GM10266 (cell line): Measurements from ENCODE around the gene ZNF92.

Experiments
- DNase-seq: peaks from one replicate; pipeline ENCODE4 v3.0.0; 2012; ENCODE audit errors: extremely low spot score
- TF ChIP-seq, protein P1 (sequence below): IDR thresholded peaks from 2 replicates; pipeline ENCODE4 v1.5.1; 2012; ENCODE audit warnings: mild to moderate bottlenecking, low read depth; ENCODE audit not compliant: control insufficient read depth, insufficient read depth; ENCODE audit errors: missing control alignments

Gene ZNF92

DNA sequence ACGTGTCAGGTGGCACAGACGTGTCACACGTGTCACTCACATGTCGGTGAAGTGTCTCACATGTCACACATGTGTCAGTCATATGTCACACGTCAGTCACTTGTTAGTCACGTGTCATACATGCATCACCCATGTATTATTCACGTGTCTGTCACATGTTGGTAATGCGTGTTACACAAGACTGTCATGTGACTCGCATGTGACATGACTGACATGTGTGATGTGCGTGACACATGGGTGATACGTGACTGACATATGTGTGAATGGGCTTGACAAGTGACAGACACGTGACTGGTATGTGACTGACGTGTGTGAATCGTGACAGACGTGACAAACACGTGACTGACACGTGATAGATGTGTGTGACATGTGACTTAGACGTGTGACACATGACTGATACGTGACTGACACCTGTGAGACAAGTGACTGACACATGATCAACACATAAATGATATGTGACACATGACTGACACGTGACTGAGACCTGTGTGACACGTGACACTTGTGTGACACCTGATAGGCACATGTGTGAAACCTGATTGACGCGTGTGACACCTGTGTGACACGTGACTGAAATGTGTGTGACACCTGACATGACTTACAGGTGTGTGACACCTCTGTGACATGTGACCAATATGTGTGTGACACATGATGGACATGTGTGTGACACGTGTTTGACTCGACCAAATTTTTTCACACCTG, 56.1 kb downstream of the ZNF92 start:
- no peak for DNase-seq
- TF ChIP-seq, protein P1, sequence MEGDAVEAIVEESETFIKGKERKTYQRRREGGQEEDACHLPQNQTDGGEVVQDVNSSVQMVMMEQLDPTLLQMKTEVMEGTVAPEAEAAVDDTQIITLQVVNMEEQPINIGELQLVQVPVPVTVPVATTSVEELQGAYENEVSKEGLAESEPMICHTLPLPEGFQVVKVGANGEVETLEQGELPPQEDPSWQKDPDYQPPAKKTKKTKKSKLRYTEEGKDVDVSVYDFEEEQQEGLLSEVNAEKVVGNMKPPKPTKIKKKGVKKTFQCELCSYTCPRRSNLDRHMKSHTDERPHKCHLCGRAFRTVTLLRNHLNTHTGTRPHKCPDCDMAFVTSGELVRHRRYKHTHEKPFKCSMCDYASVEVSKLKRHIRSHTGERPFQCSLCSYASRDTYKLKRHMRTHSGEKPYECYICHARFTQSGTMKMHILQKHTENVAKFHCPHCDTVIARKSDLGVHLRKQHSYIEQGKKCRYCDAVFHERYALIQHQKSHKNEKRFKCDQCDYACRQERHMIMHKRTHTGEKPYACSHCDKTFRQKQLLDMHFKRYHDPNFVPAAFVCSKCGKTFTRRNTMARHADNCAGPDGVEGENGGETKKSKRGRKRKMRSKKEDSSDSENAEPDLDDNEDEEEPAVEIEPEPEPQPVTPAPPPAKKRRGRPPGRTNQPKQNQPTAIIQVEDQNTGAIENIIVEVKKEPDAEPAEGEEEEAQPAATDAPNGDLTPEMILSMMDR = no peak

DNA sequence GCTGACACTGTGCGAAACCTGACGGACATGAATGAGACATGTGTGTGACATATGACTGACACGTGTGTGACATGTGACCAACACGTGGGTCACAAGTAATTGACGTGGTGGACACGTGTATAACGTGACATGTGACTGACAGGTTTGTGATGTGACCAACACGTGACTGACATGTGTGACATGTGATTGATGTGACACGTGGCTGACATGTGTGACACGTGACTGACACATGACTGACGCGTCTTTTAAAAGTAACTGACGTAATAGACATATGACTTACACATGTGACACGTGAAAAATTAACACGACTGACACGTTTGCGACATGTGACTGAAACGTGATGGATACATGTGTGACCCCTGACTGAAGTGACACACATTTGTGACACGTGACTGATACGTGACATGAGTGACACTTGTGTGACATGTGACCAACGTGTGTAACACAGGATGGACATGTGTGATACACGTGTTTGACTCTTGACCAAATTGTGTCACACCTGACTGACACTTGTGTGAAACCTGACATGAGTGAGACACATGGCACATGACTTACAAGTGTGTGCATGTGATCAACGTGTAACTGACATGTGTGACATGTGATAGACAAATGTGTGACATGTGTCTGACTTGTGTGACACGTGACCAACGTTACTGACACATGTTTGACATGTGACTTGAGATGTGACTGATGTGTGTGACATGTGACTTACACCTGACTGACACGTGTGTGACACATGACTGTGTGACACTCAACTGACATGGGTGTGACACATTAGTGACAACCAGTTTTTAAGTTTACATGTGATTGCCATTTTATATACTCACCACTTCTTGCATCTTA, 56.9 kb downstream of the ZNF92 start:
- TF ChIP-seq, protein P1 = no peak
- no peak for DNase-seq

DNA sequence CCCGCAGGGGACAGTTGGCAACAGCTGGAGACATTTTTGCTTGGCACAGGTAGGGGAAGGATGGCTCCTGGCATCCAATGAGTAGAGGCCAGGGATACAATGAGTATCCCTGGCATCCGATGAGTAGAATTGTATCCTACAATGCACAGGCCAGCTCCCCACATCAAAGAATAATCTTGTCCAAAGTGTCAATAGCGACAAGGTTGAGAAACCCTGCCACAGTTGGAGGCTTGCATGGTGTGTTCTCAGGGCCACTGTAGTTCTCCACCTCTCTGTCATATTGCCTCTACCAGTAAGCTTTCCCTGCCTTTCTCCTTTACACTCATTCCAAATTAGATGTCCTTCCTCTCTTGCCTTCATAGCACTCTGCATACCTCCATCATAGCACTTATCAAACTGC, 60.7 kb downstream of the ZNF92 start:
- TF ChIP-seq, protein P1 = no peak
- DNase-seq = no peak

DNA sequence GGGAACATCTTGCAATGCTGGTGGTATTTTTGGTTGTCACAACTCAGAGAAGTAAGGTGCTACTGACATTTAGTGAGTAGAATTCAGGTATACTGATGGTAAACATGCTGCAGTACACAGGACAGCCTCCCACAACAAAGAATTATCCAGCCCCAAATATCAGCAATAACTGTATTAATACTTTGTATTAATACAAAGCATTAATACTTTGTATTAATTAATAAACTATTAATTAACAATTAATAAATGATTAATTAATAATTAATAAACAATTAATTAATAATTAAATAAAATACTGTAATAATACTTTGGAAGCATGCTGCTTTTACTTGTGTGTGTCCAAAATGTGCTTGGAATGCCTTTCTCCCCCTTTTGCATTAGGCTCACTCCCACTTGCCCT, 62.5 kb downstream of the ZNF92 start:
- TF ChIP-seq, protein P1 = no peak
- no peak for DNase-seq

DNA sequence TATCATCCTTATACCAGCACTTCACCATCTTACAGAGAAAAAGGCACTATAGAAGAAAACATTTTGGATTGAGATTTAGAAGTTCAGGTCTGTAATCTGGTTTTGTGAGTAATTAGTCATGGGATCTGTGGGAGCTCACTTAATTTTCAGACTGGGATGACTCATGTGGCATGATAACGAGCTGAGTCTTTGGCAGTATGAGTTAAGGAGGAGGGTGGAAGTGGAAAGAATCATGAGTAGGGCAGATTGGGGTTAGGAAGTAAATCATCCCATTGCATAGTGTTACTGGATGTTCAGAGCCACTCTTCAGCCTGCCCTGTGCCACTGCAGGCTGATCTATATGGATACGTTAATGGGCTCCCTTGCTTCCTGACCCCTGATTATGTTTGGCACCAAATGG, 64.9 kb downstream of the ZNF92 start:
- no peak for DNase-seq
- TF ChIP-seq, protein P1 = no peak

DNA sequence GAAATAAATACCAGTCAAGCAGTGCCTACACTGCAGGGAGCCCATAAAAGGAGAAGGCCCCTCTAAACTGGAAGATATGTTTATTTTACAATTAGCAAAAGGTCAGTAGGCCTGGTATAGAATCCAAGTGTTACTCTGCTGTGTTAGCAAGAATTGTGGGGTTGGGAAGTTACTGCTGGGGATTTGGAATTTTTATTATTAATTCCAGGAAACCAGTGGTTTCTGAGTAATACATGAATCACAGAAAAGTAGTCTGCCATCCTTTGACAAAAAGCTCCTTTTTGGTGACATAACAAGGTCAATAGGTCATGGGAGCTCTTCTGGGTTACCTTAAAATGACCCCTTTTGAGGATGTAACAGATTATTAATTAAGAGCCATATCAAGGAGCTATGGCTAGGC, 67.4 kb downstream of the ZNF92 start:
- no peak for DNase-seq
- TF ChIP-seq, protein P1 = no peak
